HG03378 (cell line): ENCODE measurements around the gene ABCA1.
"Not testable (repeated sequence)": the region's sequence is repeated elsewhere in the genome, so short reads cannot be mapped to it uniquely, and the experiment has no call there.

Experiments used
- ATAC-seq: cut with Tn5 transposase; IDR thresholded peaks from one replicate; pipeline ENCODE4 v1.9.1; 2021; ENCODE audit warnings: mild to moderate bottlenecking, moderate library complexity; ENCODE audit not compliant: unreplicated experiment

Gene ABCA1

GRCh38 chr9:104927912-104928740 is at the start of gene ABCA1:
TSS of gene ABCA1 (minus strand) at chr9:104928155. CDS start at chr9:104903679, 24,476 bp downstream.
- ATAC-seq = no peak

- no peak for ATAC-seq
Measured at GRCh38 chr9:104977580-104977979, 49.6 kb upstream of the ABCA1 start.

GRCh38 chr9:104977168-104977567 is 49.2 kb upstream of the ABCA1 start:
- ATAC-seq = no peak

- not testable (repeated sequence) for ATAC-seq
Measured at GRCh38 chr9:104975966-104976595, 48.1 kb upstream of the ABCA1 start.

- no peak for ATAC-seq
Measured at GRCh38 chr9:104974053-104974962, 46.4 kb upstream of the ABCA1 start.

GRCh38 chr9:104972242-104972866 is 44.4 kb upstream of the ABCA1 start:
- ATAC-seq = no peak

GRCh38 chr9:104971511-104971910 is 43.6 kb upstream of the ABCA1 start:
- ATAC-seq = no peak

- ATAC-seq = no peak
Measured at GRCh38 chr9:104970271-104970987, 42.5 kb upstream of the ABCA1 start.

- no peak for ATAC-seq
Measured at GRCh38 chr9:104969116-104969515, 41.2 kb upstream of the ABCA1 start.

GRCh38 chr9:104968025-104968982 is 40.3 kb upstream of the ABCA1 start:
- peak; percentile 90 for ATAC-seq

- no peak for ATAC-seq
Measured at GRCh38 chr9:104963076-104963475, 35.1 kb upstream of the ABCA1 start.

GRCh38 chr9:104961701-104962359 is 33.9 kb upstream of the ABCA1 start:
- no peak for ATAC-seq

GRCh38 chr9:104961238-104961637 is 33.3 kb upstream of the ABCA1 start:
- ATAC-seq = peak; percentile 97

- ATAC-seq = no peak
Measured at GRCh38 chr9:104960662-104961061, 32.7 kb upstream of the ABCA1 start.

- ATAC-seq = no peak
Measured at GRCh38 chr9:104958751-104959150, 30.8 kb upstream of the ABCA1 start.

- not testable (repeated sequence) for ATAC-seq
Measured at GRCh38 chr9:104958006-104958405, 30.1 kb upstream of the ABCA1 start.

GRCh38 chr9:104951487-104951886 is 23.5 kb upstream of the ABCA1 start:
- ATAC-seq = no peak

- no peak for ATAC-seq
Measured at GRCh38 chr9:104950838-104951237, 22.9 kb upstream of the ABCA1 start.
